PC-3 (cell line): ENCODE measurements around the gene ESR1. TPM values are rescaled to one million over a fixed set of nuclear protein-coding genes. Genes with fewer than 3 reads are reported as not detected.

Experiments used
- ATAC-seq: fragments of 200-7000 bp; cut with Tn5 transposase; 2 replicates; pipeline ENCODE4 v1.9.1; 2020; ENCODE audit warnings: mild to moderate bottlenecking, moderate library complexity
- BruUV-seq: library from RNA; stranded (reverse); fragments of 400-500 nt; replicated peaks from 2 replicates; lab custom pipeline; 2021; lab: Mats Ljungman, UMichigan
- CTCF ChIA-PET: fragments of 300-600 bp; sonication (Branson Sonifier 250); formaldehyde crosslinking; loops from one replicate; lab custom pipeline; 2022; ENCODE audit warnings: antibody characterized with exemption; lab: Charles Lee
- POLR2A ChIA-PET: fragments of 300-600 bp; sonication (Branson Sonifier 250); formaldehyde crosslinking; loops from one replicate; lab custom pipeline; 2022; ENCODE audit warnings: antibody characterized with exemption; ENCODE audit not compliant: unreplicated experiment; lab: Charles Lee
- DNase-seq: peaks from one replicate; pipeline ENCODE4 v3.0.0-alpha.2; 2015
- H2AFZ ChIP-seq: fragments of 300-600 bp; sonication (generic); 2 replicates; pipeline ENCODE4 v1.6.0; 2016; ENCODE audit warnings: antibody characterized with exemption, low read length
- H3F3A ChIP-seq: fragments of 300-600 bp; sonication (generic); one replicate; pipeline ENCODE4 v1.6.0; 2017; ENCODE audit warnings: antibody characterized with exemption, low read length, control low read depth, mild to moderate bottlenecking; ENCODE audit not compliant: unreplicated experiment
- H3K27ac ChIP-seq: fragments of 300-600 bp; sonication (generic); 2 replicates; pipeline ENCODE4 v1.5.1; 2016; ENCODE audit warnings: mild to moderate bottlenecking, low read length
- H3K27me3 ChIP-seq: fragments of 300-600 bp; sonication (generic); 2 replicates; pipeline ENCODE4 v1.6.1; 2016; ENCODE audit warnings: low read length, mixed read lengths
- H3K36me3 ChIP-seq: fragments of 300-600 bp; sonication (generic); 2 replicates; pipeline ENCODE4 v1.6.1; 2016; ENCODE audit warnings: low read depth, mixed run types, low read length, mixed read lengths
- H3K4me1 ChIP-seq: fragments of 300-600 bp; sonication (generic); 2 replicates; pipeline ENCODE4 v1.5.1; 2016; ENCODE audit warnings: low read length; ENCODE audit not compliant: insufficient read depth
- H3K4me2 ChIP-seq: fragments of 300-600 bp; sonication (generic); 2 replicates; pipeline ENCODE4 v1.6.0; 2016; ENCODE audit warnings: low read length
- H3K4me3 ChIP-seq: fragments of 300-600 bp; sonication (generic); 2 replicates; pipeline ENCODE4 v1.5.1; 2016; ENCODE audit warnings: mild to moderate bottlenecking, low read length, mixed read lengths
- H3K79me2 ChIP-seq: fragments of 300-600 bp; sonication (generic); 2 replicates; pipeline ENCODE4 v1.6.1; 2017; ENCODE audit warnings: low read length, mixed read lengths
- H3K9ac ChIP-seq: fragments of 300-600 bp; sonication (generic); 2 replicates; pipeline ENCODE4 v1.6.0; 2016; ENCODE audit warnings: mild to moderate bottlenecking, low read length
- H3K9me2 ChIP-seq: fragments of 300-600 bp; sonication (generic); replicated peaks from 2 replicates; pipeline ENCODE4 v1.6.1; 2016; ENCODE audit warnings: mixed run types, low read length, mixed read lengths
- H3K9me3 ChIP-seq: fragments of 300-600 bp; sonication (generic); 2 replicates; pipeline ENCODE4 v1.6.1; 2016; ENCODE audit warnings: low read length, mixed read lengths
- H4K20me1 ChIP-seq: fragments of 300-600 bp; sonication (generic); 2 replicates; pipeline ENCODE4 v1.6.1; 2016; ENCODE audit warnings: low read length, mixed read lengths
- CTCF ChIP-seq: fragments of 300-600 bp; sonication (generic); conservative IDR thresholded peaks from 2 replicates; pipeline ENCODE4 v1.5.1; 2017; ENCODE audit warnings: antibody characterized with exemption, low read depth, mild to moderate bottlenecking, low read length
- EZH2 ChIP-seq: fragments of 300-600 bp; sonication (generic); IDR thresholded peaks from one replicate; pipeline ENCODE4 v1.6.1; 2017; ENCODE audit warnings: antibody characterized with exemption, mild to moderate bottlenecking, low read length; ENCODE audit not compliant: unreplicated experiment
- EZH2phosphoT487 ChIP-seq: fragments of 300-600 bp; sonication (generic); IDR thresholded peaks from 2 replicates; pipeline ENCODE4 v1.6.1; 2018; ENCODE audit warnings: mild to moderate bottlenecking, antibody characterized with exemption, low read length, borderline replicate concordance
- intact Hi-C: fragments of 100-400 bp; cut with micrococcal nuclease; formaldehyde crosslinking; loops from 2 replicates; pipeline ENCODE4 v1.9.0; 2023
- total RNA-seq: library from RNA; depleted of rRNA; stranded (reverse); fragments of >200 nt; gene quantifications from 2 replicates; pipeline ENCODE4 v1.2.3, GENCODE V29; 2014

Gene ESR1
- total RNA-seq, 1 experiment from 2014 or later = 5.9 TPM

GRCh38 chr6:151803743-151804142 is 3.7 kb upstream of the ESR1 start:
- CTCF ChIA-PET = no interaction called here

GRCh38 chr6:151804585-151805285 is 2.7 kb upstream of the ESR1 start:
- H3K4me2 ChIP-seq = peak overlapping the region; percentile 82
- H3F3A ChIP-seq = no peaks in the 10 kb centered on the region
- H3K9me2 ChIP-seq = no peaks in the 10 kb centered on the region
- no peaks in the 10 kb centered on the region for H3K36me3 ChIP-seq
- H3K27ac ChIP-seq = 0 out of 2 replicates have a peak overlapping the region, but pooled peaks have one; percentile 29
- H3K4me3 ChIP-seq = peak overlapping the region; percentile 61; the same call in 1 of the 2 replicates
- BruUV-seq = no TSS peak
- ATAC-seq (no peak), DNase-seq (no peak)
- peak overlapping the region; percentile 92; the same call in 1 of the 2 replicates for H2AFZ ChIP-seq
- intact Hi-C loops = no loop called here
- peaks cover 11% of the 10 kb centered on the region; the same call in 1 of the 2 replicates for H3K79me2 ChIP-seq
- peaks cover 13% of the 10 kb centered on the region for H3K27me3 ChIP-seq
- H3K9ac ChIP-seq = no peak overlapping the region
- TF ChIP-seq EZH2phosphoT487 (no peak), CTCF (no peak), EZH2 (no peak)
- POLR2A ChIA-PET = no interaction called here
- CTCF ChIA-PET = no interaction called here
- no peaks in the 10 kb centered on the region for H3K9me3 ChIP-seq
- no peaks in the 10 kb centered on the region for H4K20me1 ChIP-seq
- peaks cover 17% of the 10 kb centered on the region for H3K4me1 ChIP-seq

More at GRCh38 chr6:151803743-151804142, 3.7 kb upstream of the ESR1 start:
- Histone ChIP-seq H3K9me3 (no peaks in the 10 kb centered on the region), H2AFZ (peak overlapping the region; percentile 3; the same call in 1 of the 2 replicates), H3K9me2 (no peaks in the 10 kb centered on the region), H3K9ac (no peak overlapping the region), H3K4me1 (peaks cover 17% of the 10 kb centered on the region), H3K4me3 (no peak overlapping the region), H3K79me2 (peaks cover 2% of the 10 kb centered on the region; the same call in 1 of the 2 replicates), H3K4me2 (peak overlapping the region; percentile 35; the same call in 1 of the 2 replicates), H3K27ac (no peak overlapping the region), H3F3A (no peaks in the 10 kb centered on the region), H3K36me3 (no peaks in the 10 kb centered on the region), H3K27me3 (peaks cover 3% of the 10 kb centered on the region), H4K20me1 (no peaks in the 10 kb centered on the region)
- DNase-seq (peak; percentile 48), ATAC-seq (peak; percentile 76)
- TF ChIP-seq EZH2phosphoT487 (no peak), CTCF (no peak), EZH2 (no peak)
- intact Hi-C loops = no loop called here
- BruUV-seq = no TSS peak
- POLR2A ChIA-PET = no interaction called here
